ENCODE measurements around the gene TPCN2. TPM values are rescaled to one million over a fixed set of nuclear protein-coding genes. Genes with fewer than 3 reads are reported as not detected.

Gene TPCN2
- total RNA-seq, 4 donors from 2014 or later = 1.4 to 4.1 (median 3.3) TPM

GRCh38 chr11:69037544-69037943 is 11.2 kb upstream of the TPCN2 start:
- Histone ChIP-seq H3K9me3 (no peaks in the 10 kb centered on the region), H3K36me3 (no peaks in the 10 kb centered on the region), H3K27me3 (peaks cover 8 to 16% (median 11%) of the 10 kb centered on the region in 3 donors), H3K27ac (no peak overlapping the region), H3K4me1 (no peaks in the 10 kb centered on the region), H3K4me3 (no peak overlapping the region)
- ATAC-seq (no peak), DNase-seq (no peak)
- intact Hi-C loops (cut with DNase I; ENCODE audit: low total_unique reads) (no loop called here), in situ Hi-C loops (cut with MboI; ENCODE audit: low sequenced_read_pairs in 4 of 4) (no loop called here)
- no peak for TF ChIP-seq POLR2A (IDR thresholded peaks at IDR 0.05)
- TF ChIP-seq, protein P1, sequence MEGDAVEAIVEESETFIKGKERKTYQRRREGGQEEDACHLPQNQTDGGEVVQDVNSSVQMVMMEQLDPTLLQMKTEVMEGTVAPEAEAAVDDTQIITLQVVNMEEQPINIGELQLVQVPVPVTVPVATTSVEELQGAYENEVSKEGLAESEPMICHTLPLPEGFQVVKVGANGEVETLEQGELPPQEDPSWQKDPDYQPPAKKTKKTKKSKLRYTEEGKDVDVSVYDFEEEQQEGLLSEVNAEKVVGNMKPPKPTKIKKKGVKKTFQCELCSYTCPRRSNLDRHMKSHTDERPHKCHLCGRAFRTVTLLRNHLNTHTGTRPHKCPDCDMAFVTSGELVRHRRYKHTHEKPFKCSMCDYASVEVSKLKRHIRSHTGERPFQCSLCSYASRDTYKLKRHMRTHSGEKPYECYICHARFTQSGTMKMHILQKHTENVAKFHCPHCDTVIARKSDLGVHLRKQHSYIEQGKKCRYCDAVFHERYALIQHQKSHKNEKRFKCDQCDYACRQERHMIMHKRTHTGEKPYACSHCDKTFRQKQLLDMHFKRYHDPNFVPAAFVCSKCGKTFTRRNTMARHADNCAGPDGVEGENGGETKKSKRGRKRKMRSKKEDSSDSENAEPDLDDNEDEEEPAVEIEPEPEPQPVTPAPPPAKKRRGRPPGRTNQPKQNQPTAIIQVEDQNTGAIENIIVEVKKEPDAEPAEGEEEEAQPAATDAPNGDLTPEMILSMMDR (IDR thresholded peaks at IDR 0.05 in 4 of 5, conservative IDR thresholded peaks at IDR 0.05 in 1 of 5) = no peak

DNA sequence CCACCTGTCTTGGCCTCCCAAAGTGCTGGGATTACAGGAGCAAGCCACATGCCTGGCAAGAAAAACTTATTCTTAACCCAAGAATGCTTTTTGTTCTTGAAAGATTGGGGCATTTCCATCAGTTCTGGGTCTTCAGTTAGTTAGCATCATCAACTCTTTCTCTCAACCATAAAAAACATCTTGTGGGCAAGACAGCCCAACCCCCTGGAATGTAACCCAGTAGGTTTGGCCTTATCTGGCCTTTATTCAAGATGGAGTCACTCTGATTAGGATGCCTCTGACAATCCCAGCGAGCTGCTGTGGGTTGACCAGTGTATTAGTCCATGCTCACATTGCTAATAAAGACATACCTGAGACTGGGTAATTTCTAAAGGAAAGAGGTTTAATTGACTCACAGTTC is 9.2 kb upstream of the TPCN2 start:
- no peak for TF ChIP-seq POLR2A (IDR thresholded peaks at IDR 0.05)
- TF ChIP-seq, protein P1 (IDR thresholded peaks at IDR 0.05 in 4 of 5, conservative IDR thresholded peaks at IDR 0.05 in 1 of 5) = no peak
- Histone ChIP-seq H3K27ac (no peak overlapping the region), H3K9me3 (no peaks in the 10 kb centered on the region), H3K4me3 (no peak overlapping the region), H3K27me3 (peaks cover 8 to 16% (median 11%) of the 10 kb centered on the region in 3 donors), H3K4me1 (no peaks in the 10 kb centered on the region), H3K36me3 (no peaks in the 10 kb centered on the region)
- in situ Hi-C loops (cut with MboI; ENCODE audit: low sequenced_read_pairs in 4 of 4) (no loop called here), intact Hi-C loops (cut with DNase I; ENCODE audit: low total_unique reads) (no loop called here)
- DNase-seq = no peak
- no peak for ATAC-seq

GRCh38 chr11:69040051-69040450 is 8.7 kb upstream of the TPCN2 start:
- DNase-seq (no peak), ATAC-seq (no peak)
- no peak overlapping the region for H3K27ac ChIP-seq
- intact Hi-C loops (cut with DNase I; ENCODE audit: low total_unique reads) (no loop called here), in situ Hi-C loops (cut with MboI; ENCODE audit: low sequenced_read_pairs in 4 of 4) (no loop called here)
- H3K9me3 ChIP-seq = no peaks in the 10 kb centered on the region
- no peaks in the 10 kb centered on the region for H3K4me1 ChIP-seq
- peaks cover 8 to 15% (median 11%) of the 10 kb centered on the region in 3 donors for H3K27me3 ChIP-seq
- TF ChIP-seq, protein P1 (IDR thresholded peaks at IDR 0.05 in 4 of 5, conservative IDR thresholded peaks at IDR 0.05 in 1 of 5) = no peak
- TF ChIP-seq POLR2A (IDR thresholded peaks at IDR 0.05) = no peak
- no peak overlapping the region for H3K4me3 ChIP-seq
- no peaks in the 10 kb centered on the region for H3K36me3 ChIP-seq

DNA sequence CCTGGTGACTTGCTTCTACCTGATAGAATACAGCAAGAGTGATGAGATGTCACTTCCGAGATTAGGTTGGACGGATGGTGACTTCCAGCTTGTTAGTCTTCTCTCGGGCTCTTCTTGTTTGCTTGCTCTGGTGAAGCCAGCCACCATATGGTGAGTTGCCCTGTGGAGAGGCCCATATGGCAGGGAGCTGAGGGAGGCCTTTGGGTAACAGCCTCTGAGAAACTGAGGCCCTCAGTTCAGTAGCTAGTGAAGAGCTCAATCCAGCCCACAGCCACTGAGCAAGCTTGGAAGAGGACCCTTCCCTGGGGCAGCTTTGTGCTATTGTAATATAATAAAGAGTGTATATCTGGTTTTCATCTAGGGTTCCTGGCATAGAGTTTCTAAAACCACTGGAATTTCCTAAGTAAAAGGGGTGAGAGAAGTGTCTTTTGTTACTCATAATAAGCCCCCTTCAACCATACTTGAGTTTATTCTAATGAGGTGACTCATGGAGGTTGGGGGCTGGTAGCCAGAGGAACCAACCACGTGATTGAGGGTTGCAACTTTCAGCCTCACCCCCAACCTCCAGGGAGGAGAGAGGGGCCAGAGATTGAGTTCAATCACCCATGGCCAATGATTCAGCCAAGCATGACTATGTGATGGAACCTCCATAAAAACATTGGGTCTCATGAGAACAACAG is 8.0 kb upstream of the TPCN2 start:
- in situ Hi-C loops (cut with MboI; ENCODE audit: low sequenced_read_pairs in 4 of 4) = no loop called here
- DNase-seq (no peak), ATAC-seq (no peak)
- Histone ChIP-seq H3K9me3 (no peaks in the 10 kb centered on the region), H3K27ac (no peak overlapping the region), H3K4me1 (no peaks in the 10 kb centered on the region), H3K4me3 (no peak overlapping the region), H3K36me3 (no peaks in the 10 kb centered on the region), H3K27me3 (peaks cover 4 to 11% (median 8%) of the 10 kb centered on the region in 3 donors)
- intact Hi-C loops (cut with DNase I; ENCODE audit: low total_unique reads) = no loop called here
- TF ChIP-seq POLR2A (IDR thresholded peaks at IDR 0.05) = no peak
- TF ChIP-seq, protein P1 (IDR thresholded peaks at IDR 0.05 in 4 of 5, conservative IDR thresholded peaks at IDR 0.05 in 1 of 5) = no peak

GRCh38 chr11:69041516-69041915 is 7.2 kb upstream of the TPCN2 start:
- Histone ChIP-seq H3K4me1 (no peaks in the 10 kb centered on the region), H3K27ac (no peak overlapping the region), H3K9me3 (no peaks in the 10 kb centered on the region), H3K27me3 (peaks cover 0 to 6% (median under 1%) of the 10 kb centered on the region in 3 donors), H3K36me3 (no peaks in the 10 kb centered on the region), H3K4me3 (no peak overlapping the region)
- TF ChIP-seq, protein P1 (IDR thresholded peaks at IDR 0.05 in 4 of 5, conservative IDR thresholded peaks at IDR 0.05 in 1 of 5) = no peak
- no peak for TF ChIP-seq POLR2A (IDR thresholded peaks at IDR 0.05)
- DNase-seq (no peak), ATAC-seq (no peak)
- in situ Hi-C loops (cut with MboI; ENCODE audit: low sequenced_read_pairs in 4 of 4) (no loop called here), intact Hi-C loops (cut with DNase I; ENCODE audit: low total_unique reads) (no loop called here)

Data from gastrocnemius medialis (tissue), 4 donors.